Lower lobe of right lung (tissue), 2 donors: Measurements from ENCODE around the gene PRKG1. TPM values are rescaled to one million over a fixed set of nuclear protein-coding genes. Genes with fewer than 3 reads are reported as not detected.

ENCODE experiments used
- ATAC-seq, 2 donors: fragments of 200-7000 bp; cut with Tn5 transposase; one replicate each; pipeline ENCODE4 v1.9.1; 2020 to 2022; ENCODE audit warnings: mild to moderate bottlenecking in 2 of 2, moderate library complexity in 2 of 2
- DNase-seq: peaks from one replicate; pipeline ENCODE4 v3.0.0-alpha.2; 2020
- H3K27ac ChIP-seq: fragments of 200-600 bp; one replicate; pipeline ENCODE4 v1.8.0; 2022
- H3K27me3 ChIP-seq: fragments of 200-600 bp; one replicate; pipeline ENCODE4 v1.8.0; 2022; ENCODE audit warnings: low read depth
- H3K36me3 ChIP-seq: fragments of 200-600 bp; one replicate; pipeline ENCODE4 v1.8.0; 2022; ENCODE audit warnings: mild to moderate bottlenecking
- H3K4me1 ChIP-seq: fragments of 200-600 bp; one replicate; pipeline ENCODE4 v1.8.0; 2022
- H3K4me3 ChIP-seq: fragments of 200-600 bp; one replicate; pipeline ENCODE4 v1.8.0; 2022; ENCODE audit warnings: mild to moderate bottlenecking
- H3K9me3 ChIP-seq: fragments of 200-600 bp; one replicate; pipeline ENCODE4 v1.8.0; 2022
- intact Hi-C: fragments of 100-400 bp; cut with DNase I; formaldehyde crosslinking; loops from one replicate; pipeline ENCODE4 v1.11.0; 2022
- total RNA-seq: library from RNA; stranded (reverse); fragmentation: NEBNext Ultra II Directional; extraction: Animal tissue kit (Norgen Biotek cat#: 25700); gene quantifications from one replicate; pipeline ENCODE4 v1.2.1, GENCODE V29; 2021
- TF ChIP-seq, protein P1 (sequence below): fragments of 200-600 bp; IDR thresholded peaks from one replicate; pipeline ENCODE4 v1.8.0; 2022; ENCODE audit warnings: antibody characterized with exemption, mild to moderate bottlenecking
- donor health status: DM: no; HTN: yes; CAD: no; lungs with severe emphysema.

Gene PRKG1
- total RNA-seq, 1 donor from 2014 or later: 23.6 TPM

DNA sequence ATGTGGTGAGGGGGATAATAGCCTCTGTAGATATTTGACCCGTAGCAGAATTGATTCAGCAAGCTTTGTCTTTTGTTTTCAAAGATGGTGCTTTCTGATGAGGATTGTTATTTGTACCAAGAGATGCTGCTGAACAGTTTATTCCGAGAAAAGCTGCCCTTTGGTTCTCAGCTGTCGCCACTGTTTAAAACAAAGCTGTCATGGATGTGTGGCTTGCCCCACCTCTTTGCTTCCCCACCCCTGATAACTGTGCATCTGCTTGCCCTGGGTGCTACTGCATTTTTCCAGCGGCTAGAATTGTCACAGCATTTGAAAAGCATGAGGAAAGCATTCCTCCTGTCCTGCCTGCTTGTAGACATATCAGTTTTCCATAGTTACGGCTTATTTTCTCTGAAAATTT is 852.0 kb downstream of the PRKG1 start:
- no peak for DNase-seq
- Histone ChIP-seq H3K36me3 (no peaks in the 10 kb centered on the region), H3K9me3 (no peaks in the 10 kb centered on the region), H3K27me3 (no peaks in the 10 kb centered on the region), H3K27ac (no peak overlapping the region), H3K4me3 (no peak overlapping the region), H3K4me1 (no peaks in the 10 kb centered on the region)
- no peak for ATAC-seq
- TF ChIP-seq, protein P1, sequence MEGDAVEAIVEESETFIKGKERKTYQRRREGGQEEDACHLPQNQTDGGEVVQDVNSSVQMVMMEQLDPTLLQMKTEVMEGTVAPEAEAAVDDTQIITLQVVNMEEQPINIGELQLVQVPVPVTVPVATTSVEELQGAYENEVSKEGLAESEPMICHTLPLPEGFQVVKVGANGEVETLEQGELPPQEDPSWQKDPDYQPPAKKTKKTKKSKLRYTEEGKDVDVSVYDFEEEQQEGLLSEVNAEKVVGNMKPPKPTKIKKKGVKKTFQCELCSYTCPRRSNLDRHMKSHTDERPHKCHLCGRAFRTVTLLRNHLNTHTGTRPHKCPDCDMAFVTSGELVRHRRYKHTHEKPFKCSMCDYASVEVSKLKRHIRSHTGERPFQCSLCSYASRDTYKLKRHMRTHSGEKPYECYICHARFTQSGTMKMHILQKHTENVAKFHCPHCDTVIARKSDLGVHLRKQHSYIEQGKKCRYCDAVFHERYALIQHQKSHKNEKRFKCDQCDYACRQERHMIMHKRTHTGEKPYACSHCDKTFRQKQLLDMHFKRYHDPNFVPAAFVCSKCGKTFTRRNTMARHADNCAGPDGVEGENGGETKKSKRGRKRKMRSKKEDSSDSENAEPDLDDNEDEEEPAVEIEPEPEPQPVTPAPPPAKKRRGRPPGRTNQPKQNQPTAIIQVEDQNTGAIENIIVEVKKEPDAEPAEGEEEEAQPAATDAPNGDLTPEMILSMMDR: no peak
- intact Hi-C loops: no loop called here

DNA sequence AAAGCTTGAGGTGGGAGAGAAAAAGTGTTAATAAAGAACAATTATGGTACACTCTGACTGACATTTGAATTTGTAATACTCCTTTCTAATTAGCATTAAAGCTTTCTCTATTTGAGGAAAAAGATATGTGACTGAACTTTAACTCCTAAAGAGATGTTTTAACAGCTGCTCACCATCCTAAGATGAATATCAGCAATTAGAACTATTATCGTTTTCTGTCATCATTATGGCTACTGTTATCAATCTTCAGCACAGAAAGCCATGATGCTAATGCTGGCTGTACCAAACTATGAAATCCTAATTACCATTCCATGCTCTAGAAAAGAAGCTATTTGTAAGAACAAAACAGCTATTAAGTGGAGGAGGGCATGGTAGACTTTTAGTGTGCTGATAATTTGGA is 853.9 kb downstream of the PRKG1 start:
- no peak overlapping the region for H3K4me3 ChIP-seq
- H3K27me3 ChIP-seq: no peaks in the 10 kb centered on the region
- no peak overlapping the region for H3K27ac ChIP-seq
- no peaks in the 10 kb centered on the region for H3K36me3 ChIP-seq
- intact Hi-C loops: no loop called here
- TF ChIP-seq, protein P1: no peak
- DNase-seq (no peak), ATAC-seq (no peak)
- no peaks in the 10 kb centered on the region for H3K4me1 ChIP-seq
- H3K9me3 ChIP-seq: no peaks in the 10 kb centered on the region

DNA sequence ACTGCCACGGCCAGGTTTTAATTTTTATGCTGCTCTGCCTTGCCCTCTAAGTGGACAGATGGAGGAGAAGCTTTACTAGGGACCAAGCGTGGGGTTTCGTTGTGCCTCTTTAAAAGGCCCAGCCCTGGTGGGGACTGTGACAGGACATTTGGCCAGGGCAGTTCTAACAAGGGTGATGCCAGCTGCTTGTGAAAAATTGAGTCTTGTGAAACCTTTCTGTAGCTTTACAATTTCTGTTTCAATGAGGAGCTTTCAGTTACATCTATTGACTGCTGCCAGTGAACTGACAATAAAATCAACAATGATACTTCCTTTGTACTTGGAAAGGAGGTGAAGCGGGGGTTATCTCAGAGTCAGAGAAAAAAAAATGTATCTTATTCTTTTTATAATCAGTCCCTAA is 858.2 kb downstream of the PRKG1 start:
- DNase-seq (no peak), ATAC-seq (no peak)
- TF ChIP-seq, protein P1: no peak
- Histone ChIP-seq H3K9me3 (no peaks in the 10 kb centered on the region), H3K36me3 (no peaks in the 10 kb centered on the region), H3K27me3 (no peaks in the 10 kb centered on the region), H3K4me1 (no peaks in the 10 kb centered on the region), H3K27ac (no peak overlapping the region), H3K4me3 (no peak overlapping the region)
- intact Hi-C loops: no loop called here

DNA sequence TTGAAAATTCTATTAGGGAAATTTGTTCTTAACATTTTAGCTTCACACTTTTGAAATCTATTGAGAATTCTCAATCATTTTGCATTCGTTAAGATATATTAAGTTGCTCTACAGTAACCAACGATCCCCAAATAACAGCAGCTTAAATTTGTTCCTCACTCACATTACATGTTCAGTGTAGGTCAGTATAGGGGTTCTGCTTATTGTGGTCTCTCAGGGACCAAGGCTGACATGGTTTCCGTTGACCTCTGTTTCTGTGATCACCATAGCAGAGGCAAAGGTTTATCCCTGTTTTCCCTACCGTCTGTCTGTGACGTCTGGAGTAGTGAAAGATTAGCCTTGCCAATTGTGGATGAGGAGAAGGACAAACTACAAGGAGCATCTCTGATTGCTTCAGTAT is 860.1 kb downstream of the PRKG1 start:
- Histone ChIP-seq H3K27me3 (no peaks in the 10 kb centered on the region), H3K9me3 (no peaks in the 10 kb centered on the region), H3K27ac (no peak overlapping the region), H3K4me3 (no peak overlapping the region), H3K4me1 (no peaks in the 10 kb centered on the region), H3K36me3 (no peaks in the 10 kb centered on the region)
- no peak for DNase-seq
- intact Hi-C loops: no loop called here
- no peak for ATAC-seq
- TF ChIP-seq, protein P1: no peak

DNA sequence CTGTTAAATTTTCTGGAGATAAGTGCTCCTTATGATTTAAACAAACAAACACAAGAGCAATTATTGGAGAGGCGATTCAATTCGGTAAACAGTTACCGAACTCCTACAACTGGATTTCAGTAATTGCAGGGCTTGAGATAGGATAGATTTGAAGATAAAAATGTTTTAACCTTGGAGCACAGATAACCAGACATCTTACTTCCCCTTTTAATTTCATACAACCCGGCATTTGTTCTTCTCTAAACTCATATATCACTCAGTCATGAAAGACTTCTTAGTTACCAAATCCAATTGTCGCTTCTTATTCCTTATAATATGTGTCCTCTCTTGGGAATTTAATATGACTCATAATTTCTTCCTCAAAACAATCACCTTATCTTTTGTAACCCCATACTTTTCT is 861.1 kb downstream of the PRKG1 start:
- DNase-seq (no peak), ATAC-seq (no peak)
- Histone ChIP-seq H3K4me1 (no peaks in the 10 kb centered on the region), H3K36me3 (no peaks in the 10 kb centered on the region), H3K27me3 (no peaks in the 10 kb centered on the region), H3K27ac (no peak overlapping the region), H3K9me3 (no peaks in the 10 kb centered on the region), H3K4me3 (no peak overlapping the region)
- TF ChIP-seq, protein P1: no peak
- intact Hi-C loops: no loop called here
